HG03565 (cell line): Measurements from ENCODE around the gene PBXIP1.
"Not testable (repeated sequence)": the region's sequence is repeated elsewhere in the genome, so short reads cannot be mapped to it uniquely, and the experiment has no call there.

Experiments used
- ATAC-seq: cut with Tn5 transposase; IDR thresholded peaks from one replicate; pipeline ENCODE4 v1.9.1; 2021; ENCODE audit warnings: mild to moderate bottlenecking, moderate library complexity; ENCODE audit not compliant: unreplicated experiment

The PBXIP1 gene

GRCh38 chr1:154938604-154939399, 17.1 kb downstream of the PBXIP1 start:
- ATAC-seq, result no peak

GRCh38 chr1:154937988-154938386, 17.9 kb downstream of the PBXIP1 start:
- no peak for ATAC-seq

GRCh38 chr1:154937085-154937987, 18.6 kb downstream of the PBXIP1 start:
- ATAC-seq, result peak; percentile 42

- peak; percentile 51 for ATAC-seq
These were observed 19.3 kb downstream of the PBXIP1 start, which contains the start of gene PMVK for GRCh38 chr1:154936555-154937084. Gene PMVK, minus strand, starts transcription at chr1:154936719. Its CDS starts 34 bp downstream, at chr1:154936685.

GRCh38 chr1:154935749-154936554, 19.9 kb downstream of the PBXIP1 start:
- no peak for ATAC-seq

- no peak for ATAC-seq
These were observed 21.4 kb downstream of the PBXIP1 start for GRCh38 chr1:154934358-154934948.

GRCh38 chr1:154931940-154932487, 23.9 kb downstream of the PBXIP1 start:
- ATAC-seq, result no peak

- ATAC-seq, result no peak
These were observed 29.7 kb downstream of the PBXIP1 start for GRCh38 chr1:154926201-154926600.

- no peak for ATAC-seq
These were observed 30.3 kb downstream of the PBXIP1 start for GRCh38 chr1:154925335-154926170.

- no peak for ATAC-seq
These were observed 32.2 kb downstream of the PBXIP1 start for GRCh38 chr1:154923695-154924094.

GRCh38 chr1:154913273-154913672, 42.6 kb downstream of the PBXIP1 start:
- ATAC-seq, result no peak

- ATAC-seq, result no peak
These were observed 43.1 kb downstream of the PBXIP1 start for GRCh38 chr1:154912755-154913154.

- ATAC-seq, result no peak
These were observed 44.0 kb downstream of the PBXIP1 start for GRCh38 chr1:154911691-154912550.

- ATAC-seq, result no peak
These were observed 45.0 kb downstream of the PBXIP1 start for GRCh38 chr1:154910851-154911250.

GRCh38 chr1:154908937-154909336, 47.0 kb downstream of the PBXIP1 start:
- ATAC-seq, result no peak

GRCh38 chr1:154908129-154908528, 47.8 kb downstream of the PBXIP1 start:
- not testable (repeated sequence) for ATAC-seq

- no peak for ATAC-seq
These were observed 49.2 kb downstream of the PBXIP1 start for GRCh38 chr1:154906621-154907081.
